Brain microvascular endothelial cell (primary cell): ENCODE data around the gene TMCC2.

Experiments used
- DNase-seq: peaks from one replicate; pipeline ENCODE4 v3.0.0-alpha.2; 2020
- H3K27ac ChIP-seq: fragments of 250-450 bp; sonication (Bioruptor Pico); 2 replicates; pipeline ENCODE4 v1.5.1; 2020; ENCODE audit warnings: mild to moderate bottlenecking, moderate library complexity
- H3K27me3 ChIP-seq: fragments of 250-450 bp; sonication (Bioruptor Pico); replicated peaks from 2 replicates; pipeline ENCODE4 v1.5.1; 2020; ENCODE audit warnings: mild to moderate bottlenecking
- H3K36me3 ChIP-seq: fragments of 250-450 bp; sonication (Bioruptor Pico); replicated peaks from 2 replicates; pipeline ENCODE4 v1.5.1; 2020; ENCODE audit warnings: mild to moderate bottlenecking
- H3K4me3 ChIP-seq: 2 replicates; pipeline ENCODE4 v1.5.1; 2011; ENCODE audit warnings: low read depth, mild to moderate bottlenecking, control low read depth, low read length, moderate library complexity
- CTCF ChIP-seq: IDR thresholded peaks from 2 replicates; pipeline ENCODE4 v1.5.1; 2011; ENCODE audit warnings: low read depth, mild to moderate bottlenecking, moderate library complexity, low read length, control low read depth, inconsistent platforms; ENCODE audit errors: missing control alignments
- in situ Hi-C: cut with HindIII; loops from 2 replicates; pipeline ENCODE4 v1.10.0; 2017; ENCODE audit warnings: low sequenced_read_pairs, low pct_ligation_motif_present

The TMCC2 gene

GRCh38 chr1:205271277-205271676, 43.5 kb downstream of the TMCC2 start:
- Histone ChIP-seq H3K27ac (no peak overlapping the region), H3K27me3 (no peaks in the 10 kb centered on the region), H3K4me3 (no peak overlapping the region), H3K36me3 (no peaks in the 10 kb centered on the region)
- DNase-seq = no peak
- in situ Hi-C loops = loop anchor here (10.0 kb wide), 1 partner anchor 54 kb away; the partner anchor contains the start of gene NUAK2
- TF ChIP-seq CTCF = peak; percentile 53

DNA sequence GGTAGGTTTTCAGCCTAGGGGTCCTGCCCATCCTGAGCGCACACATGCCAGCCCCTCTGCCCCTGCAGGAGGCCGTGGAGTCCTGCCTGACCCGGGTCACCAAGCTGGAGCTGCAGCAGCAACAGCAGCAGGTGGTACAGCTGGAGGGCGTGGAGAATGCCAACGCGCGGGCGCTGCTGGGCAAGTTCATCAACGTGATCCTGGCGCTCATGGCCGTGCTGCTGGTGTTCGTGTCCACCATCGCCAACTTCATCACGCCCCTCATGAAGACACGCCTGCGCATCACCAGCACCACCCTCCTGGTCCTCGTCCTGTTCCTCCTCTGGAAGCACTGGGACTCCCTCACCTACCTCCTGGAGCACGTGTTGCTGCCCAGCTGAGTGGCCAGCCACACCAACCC, 44.0 kb downstream of the TMCC2 start:
- H3K36me3 ChIP-seq = no peaks in the 10 kb centered on the region
- in situ Hi-C loops = loop anchor here (10.0 kb wide), 1 partner anchor 53 kb away; the partner anchor contains the start of gene NUAK2
- DNase-seq = no peak
- H3K27ac ChIP-seq = no peak overlapping the region
- TF ChIP-seq CTCF = no peak
- no peaks in the 10 kb centered on the region for H3K27me3 ChIP-seq
- H3K4me3 ChIP-seq = no peak overlapping the region

DNA sequence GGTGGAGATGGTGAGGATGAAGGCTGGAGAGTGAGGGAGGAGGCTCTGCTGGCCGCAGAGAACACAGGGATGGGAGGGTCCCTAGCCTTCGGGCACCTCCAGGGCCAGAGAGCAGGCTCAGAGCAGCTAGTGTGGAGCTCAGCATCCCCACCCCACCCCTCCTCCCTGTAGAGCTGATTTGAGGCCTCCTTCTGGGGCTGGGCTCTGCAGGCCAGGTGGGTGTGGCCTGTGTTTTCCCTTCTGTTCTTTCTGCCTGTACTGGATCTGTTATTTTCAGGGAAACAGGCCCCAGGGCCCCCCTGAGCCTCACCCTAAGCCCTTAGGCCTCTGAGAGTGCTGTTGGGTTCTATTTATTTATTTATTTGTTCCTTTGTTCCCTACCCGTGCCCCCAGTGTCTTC, 44.8 kb downstream of the TMCC2 start:
- no peak overlapping the region for H3K4me3 ChIP-seq
- H3K36me3 ChIP-seq = no peaks in the 10 kb centered on the region
- in situ Hi-C loops = loop anchor here (10.0 kb wide), 1 partner anchor 52 kb away; the partner anchor contains the start of gene NUAK2
- no peak overlapping the region for H3K27ac ChIP-seq
- DNase-seq = no peak
- no peak for TF ChIP-seq CTCF
- H3K27me3 ChIP-seq = no peaks in the 10 kb centered on the region

DNA sequence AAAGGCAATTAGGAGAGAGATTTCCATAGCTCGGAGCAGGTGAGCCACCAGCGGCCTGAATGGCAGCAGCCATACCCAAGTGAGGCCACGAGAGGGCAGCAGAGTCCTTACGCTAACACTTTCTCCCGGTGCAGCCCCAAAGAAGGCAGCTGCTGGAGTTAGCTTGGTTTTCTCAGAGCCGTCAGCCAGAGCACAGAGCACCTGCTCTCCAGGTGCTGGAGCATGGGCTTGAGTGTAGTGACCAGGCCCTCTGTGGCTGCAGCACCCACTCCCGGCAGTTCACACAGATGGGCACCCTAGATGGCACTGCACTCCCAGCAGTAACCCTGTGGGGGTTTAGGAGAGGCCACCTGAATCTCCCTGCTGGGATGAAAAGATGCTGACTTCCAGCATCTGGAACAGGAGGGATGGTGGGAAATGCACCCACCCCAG, 45.8 kb downstream of the TMCC2 start:
- TF ChIP-seq CTCF = peak; percentile 99
- H3K4me3 ChIP-seq = no peak overlapping the region
- in situ Hi-C loops = loop anchor here (10.0 kb wide), 1 partner anchor 51 kb away; the partner anchor contains the start of gene NUAK2
- no peaks in the 10 kb centered on the region for H3K27me3 ChIP-seq
- H3K36me3 ChIP-seq = no peaks in the 10 kb centered on the region
- peak; percentile 74 for DNase-seq
- no peak overlapping the region for H3K27ac ChIP-seq

GRCh38 chr1:205274041-205274691, 46.4 kb downstream of the TMCC2 start:
- in situ Hi-C loops = loop anchor here (10.0 kb wide), 1 partner anchor 51 kb away; the partner anchor contains the start of gene NUAK2
- H3K27ac ChIP-seq = no peak overlapping the region
- H3K36me3 ChIP-seq = no peaks in the 10 kb centered on the region
- H3K4me3 ChIP-seq = no peak overlapping the region
- DNase-seq = no peak
- no peaks in the 10 kb centered on the region for H3K27me3 ChIP-seq
- TF ChIP-seq CTCF = no peak
